K562 treated with DMSO at 1 percent for 24 hours (cell line): ENCODE data around the gene UQCR11. TPM values are rescaled to one million over a fixed set of nuclear protein-coding genes. Genes with fewer than 3 reads are reported as not detected.

Experiments used
- total RNA-seq: library from RNA; unstranded; fragments of 300-600 nt; gene quantifications from 2 replicates; pipeline ENCODE4 v1.2.3, GENCODE V29; 2022; ENCODE audit warnings: low read depth; ENCODE audit not compliant: insufficient read depth

Gene UQCR11
- 73.8 and 75.3 TPM in 2 replicates for total RNA-seq

DNA sequence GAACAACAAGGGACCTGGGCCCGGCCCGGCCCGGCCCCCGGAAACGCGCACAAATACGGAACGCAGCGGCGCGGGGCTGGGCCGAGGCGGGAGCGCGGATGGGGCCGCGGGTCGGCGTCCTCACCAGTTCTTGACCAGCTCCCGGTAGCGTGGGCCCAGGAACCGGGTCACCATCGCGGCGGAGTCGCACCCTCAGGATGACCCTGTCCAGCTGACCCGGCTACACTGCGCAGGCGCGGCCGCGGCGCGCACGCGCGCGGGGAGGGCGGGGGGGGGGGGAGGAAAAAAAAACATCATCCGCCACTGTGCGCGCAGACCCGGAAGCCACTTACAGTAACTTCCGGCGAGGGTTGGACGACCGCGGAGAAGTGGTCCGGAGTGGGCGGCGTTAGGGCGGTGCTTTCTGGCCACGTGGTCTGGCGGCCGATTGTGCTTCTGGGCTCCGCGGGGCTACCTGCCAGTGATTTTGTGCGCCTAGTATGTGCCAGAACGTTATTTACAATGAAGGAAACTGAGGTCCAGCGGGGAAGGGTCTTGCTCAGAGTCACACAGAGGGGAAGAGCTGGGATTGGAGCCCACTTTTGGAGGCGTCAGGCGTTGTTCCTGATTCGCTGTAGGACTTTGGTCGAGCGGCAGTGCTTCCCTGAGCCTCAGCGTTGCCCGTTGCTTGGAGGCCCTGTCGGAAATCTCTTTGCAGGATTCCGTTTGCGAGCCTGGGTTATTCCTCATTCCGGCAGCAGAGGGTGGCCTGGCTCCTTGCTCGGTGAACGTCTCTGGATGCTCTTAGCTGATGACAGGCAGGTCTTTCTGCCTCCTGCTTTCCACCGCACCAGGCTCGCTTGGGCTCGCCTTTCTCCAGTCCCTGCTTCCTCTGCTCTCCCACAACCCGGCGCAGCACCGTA lies at the start of gene UQCR11:
UQCR11 (minus strand) TSS at position 227 of the 902 bp plus-strand sequence; CDS start at position 174, 53 bp downstream.

GRCh38 chr19:1652471-1653299 lies 47.4 kb upstream of the UQCR11 start, which contains the start of gene TCF3:
TSS of gene TCF3 (minus strand) at chr19:1652615. CDS start at chr19:1650248, 2,367 bp downstream.

DNA sequence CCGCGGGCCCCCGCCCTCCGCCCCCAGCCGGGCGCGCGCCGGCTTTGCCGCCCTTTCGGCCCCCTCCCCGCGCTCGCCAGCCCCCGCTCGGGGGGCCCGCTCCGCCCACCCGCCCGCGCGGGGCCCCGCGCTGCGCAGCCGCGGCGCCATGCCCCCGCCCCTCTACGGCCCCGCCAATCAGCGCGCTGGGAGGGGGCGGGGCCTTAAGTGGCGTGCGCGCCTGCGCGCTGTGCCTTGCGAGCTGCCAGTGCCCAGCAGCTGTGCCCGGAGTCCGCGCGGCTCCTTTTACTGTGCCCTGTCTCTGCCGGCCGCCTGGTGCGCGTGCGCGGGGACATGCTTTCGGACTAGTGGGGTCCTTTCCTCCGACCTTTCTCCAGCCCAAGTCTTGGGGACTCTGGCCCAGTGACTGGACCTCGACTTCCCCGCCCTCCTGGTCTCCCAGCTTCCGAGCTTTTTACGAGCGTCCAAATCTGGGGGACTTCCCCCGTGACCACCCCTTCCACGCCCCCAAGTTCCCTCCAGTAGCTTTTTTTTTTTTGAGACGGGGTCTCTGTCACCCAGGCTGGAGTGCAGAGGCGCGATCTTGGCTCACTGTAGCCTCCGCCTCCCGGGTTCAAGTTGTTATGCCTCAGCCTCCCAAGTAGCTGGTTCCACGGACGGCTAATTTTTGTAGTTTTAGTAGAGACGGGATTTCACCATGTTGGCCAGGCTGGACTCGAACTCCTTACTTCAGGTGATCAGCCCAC lies 12.3 kb downstream of the UQCR11 start, which contains the start of gene MBD3:
MBD3 (minus strand) TSS at position 111 of the 746 bp plus-strand sequence. CDS start 234 bp downstream, outside the sequence.

GRCh38 chr19:1568320-1569019 lies 36.8 kb downstream of the UQCR11 start, which contains the start of gene MEX3D:
TSS of gene MEX3D (minus strand) at chr19:1568325. CDS start at chr19:1568058, 267 bp downstream.

Other genes starting within 250 kb of the UQCR11 start
- gene NDUFS7, start 221.6 kb downstream of the UQCR11 start, total RNA-seq = 455 and 509 TPM in 2 replicates
- 65.8 and 79.9 TPM in 2 replicates for gene GAMT, start 203.9 kb downstream of the UQCR11 start, total RNA-seq
- gene DAZAP1, start 197.9 kb downstream of the UQCR11 start, total RNA-seq = 118 and 124 TPM in 2 replicates
- 5,734 and 6,329 TPM in 2 replicates for gene RPS15, start 167.1 kb downstream of the UQCR11 start, total RNA-seq
- 0.60 and 1.2 TPM in 2 replicates for gene APC2, start 155.3 kb downstream of the UQCR11 start, total RNA-seq
- gene C19orf25, start 126.2 kb downstream of the UQCR11 start, total RNA-seq = 50.2 and 55.2 TPM in 2 replicates
- gene PCSK4, start 115.1 kb downstream of the UQCR11 start, total RNA-seq = 4.4 and 5.7 TPM in 2 replicates
- gene REEP6, start 114.3 kb downstream of the UQCR11 start, total RNA-seq = 69.9 and 72.3 TPM in 2 replicates
- gene ADAMTSL5, start 92.4 kb downstream of the UQCR11 start, total RNA-seq = 12.2 and 13.3 TPM in 2 replicates
- gene PLK5, start 81.4 kb downstream of the UQCR11 start, total RNA-seq = not detected in 2 replicates
- gene MEX3D, start 37.1 kb downstream of the UQCR11 start, total RNA-seq = 32.4 and 43.7 TPM in 2 replicates
- 157 and 180 TPM in 2 replicates for gene MBD3, start 12.6 kb downstream of the UQCR11 start, total RNA-seq
- 93.2 and 103 TPM in 2 replicates for gene TCF3, start 47.2 kb upstream of the UQCR11 start, total RNA-seq
- not detected in 2 replicates for gene ONECUT3, start 148.0 kb upstream of the UQCR11 start, total RNA-seq
- 4.3 and 5.2 TPM in 2 replicates for gene ATP8B3, start 206.8 kb upstream of the UQCR11 start, total RNA-seq
- 37.0 and 38.1 TPM in 2 replicates for gene REXO1, start 243.0 kb upstream of the UQCR11 start, total RNA-seq